SK-N-SH treated with all-trans-retinoic acid at 6 μM for 48 hours (cell line): ENCODE results near the gene USP26.

ENCODE experiments used
- CREB5 ChIP-seq: fragments of 250-450 bp; sonication (Bioruptor Pico); IDR thresholded peaks from 2 replicates; pipeline ENCODE4 v1.5.1; 2020; ENCODE audit warnings: low read depth, mild to moderate bottlenecking, moderate library complexity
- ISL1 ChIP-seq: fragments of 250-450 bp; sonication (Bioruptor Pico); IDR thresholded peaks from 2 replicates; pipeline ENCODE4 v2.1.2; 2022; ENCODE audit warnings: mild to moderate bottlenecking, moderate library complexity
- PATZ1 ChIP-seq: fragments of 250-450 bp; sonication (Bioruptor Pico); IDR thresholded peaks from 2 replicates; pipeline ENCODE4 v1.8.0; 2020; ENCODE audit warnings: mild to moderate bottlenecking, moderate library complexity, borderline replicate concordance
- POU6F1 ChIP-seq: fragments of 250-450 bp; sonication (Bioruptor Pico); IDR thresholded peaks from 2 replicates; pipeline ENCODE4 v1.8.0; 2021; ENCODE audit warnings: low read depth, mild to moderate bottlenecking, moderate library complexity, borderline replicate concordance
- PPARA ChIP-seq: fragments of 250-450 bp; sonication (Bioruptor Pico); IDR thresholded peaks from 2 replicates; pipeline ENCODE4 v1.5.0; 2020; ENCODE audit warnings: mild to moderate bottlenecking, borderline replicate concordance
- RARB ChIP-seq: fragments of 250-450 bp; sonication (Bioruptor Pico); IDR thresholded peaks from 2 replicates; pipeline ENCODE4 v1.8.0; 2021; ENCODE audit warnings: mild to moderate bottlenecking, moderate library complexity
- SNAI2 ChIP-seq: fragments of 250-450 bp; sonication (Bioruptor Pico); IDR thresholded peaks from 2 replicates; pipeline ENCODE4 v1.5.0; 2020; ENCODE audit warnings: mild to moderate bottlenecking, moderate library complexity
- TCF4 ChIP-seq: fragments of 250-450 bp; sonication (Bioruptor Pico); IDR thresholded peaks from 2 replicates; pipeline ENCODE4 v1.8.0; 2021; ENCODE audit warnings: mild to moderate bottlenecking, moderate library complexity, borderline replicate concordance
- ZFP3 ChIP-seq: fragments of 250-450 bp; sonication (Bioruptor Pico); IDR thresholded peaks from 2 replicates; pipeline ENCODE4 v1.5.0; 2020; ENCODE audit warnings: mild to moderate bottlenecking, moderate library complexity
- ZNF565 ChIP-seq: fragments of 450-650 bp; formaldehyde crosslinking; conservative IDR thresholded peaks from 2 replicates; pipeline ENCODE4 v1.5.0; 2020; ENCODE audit warnings: low read depth, mild to moderate bottlenecking, moderate library complexity
- ZNF70 ChIP-seq: fragments of 450-650 bp; formaldehyde crosslinking; IDR thresholded peaks from 2 replicates; pipeline ENCODE4 v1.5.0; 2020; ENCODE audit warnings: mild to moderate bottlenecking, moderate library complexity
- ZNF8 ChIP-seq: fragments of 450-650 bp; formaldehyde crosslinking; IDR thresholded peaks from 2 replicates; pipeline ENCODE4 v1.5.0; 2020; ENCODE audit warnings: mild to moderate bottlenecking, moderate library complexity

- TF ChIP-seq PATZ1 (CRISPR knock-in tag), result no peak
- TF ChIP-seq TCF4 (CRISPR knock-in tag), result no peak
- TF ChIP-seq ZFP3 (CRISPR knock-in tag), result no peak
- TF ChIP-seq PPARA (CRISPR knock-in tag), result no peak
- TF ChIP-seq CREB5 (CRISPR knock-in tag), result no peak
- TF ChIP-seq ZNF70 (CRISPR knock-in tag), result no peak
- no peak for TF ChIP-seq SNAI2 (CRISPR knock-in tag)
- TF ChIP-seq ZNF565 (CRISPR knock-in tag), result no peak
- no peak for TF ChIP-seq RARB (CRISPR knock-in tag)
- no peak for TF ChIP-seq POU6F1 (CRISPR knock-in tag)
- no peak for TF ChIP-seq ISL1
- TF ChIP-seq ZNF8 (CRISPR knock-in tag), result no peak
These were observed 110.4 kb downstream of the USP26 start for GRCh38 chrX:132986556-132986955.
